HG03342 (cell line): Measurements from ENCODE around the gene PARP2.
"Not testable (repeated sequence)": the region's sequence is repeated elsewhere in the genome, so short reads cannot be mapped to it uniquely, and the experiment has no call there.

Experiments
- ATAC-seq: cut with Tn5 transposase; IDR thresholded peaks from one replicate; pipeline ENCODE4 v1.9.1; 2021; ENCODE audit warnings: mild to moderate bottlenecking, moderate library complexity; ENCODE audit not compliant: unreplicated experiment

PARP2 gene

GRCh38 chr14:20346713-20347112 lies 3.3 kb downstream of the PARP2 start:
- ATAC-seq = no peak

DNA sequence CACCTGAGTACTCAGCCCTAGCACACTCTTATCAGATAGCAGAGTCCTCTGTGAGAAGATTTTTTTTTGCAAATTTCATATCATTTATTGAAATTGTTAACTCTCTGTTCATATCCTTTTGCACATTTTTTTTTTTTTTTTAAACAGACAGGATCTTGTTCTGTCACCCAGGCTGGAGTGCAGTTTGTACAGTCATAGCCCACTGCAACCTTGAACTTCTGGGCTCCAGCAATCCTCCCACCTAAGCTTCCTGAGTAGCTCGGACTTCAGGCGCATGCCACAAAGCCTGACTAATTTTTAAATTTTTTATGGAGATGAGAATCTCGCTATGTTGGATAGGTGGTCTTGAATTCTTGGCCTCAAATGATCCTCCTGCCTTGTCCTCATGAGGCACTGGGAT lies 4.3 kb downstream of the PARP2 start:
- no peak for ATAC-seq

DNA sequence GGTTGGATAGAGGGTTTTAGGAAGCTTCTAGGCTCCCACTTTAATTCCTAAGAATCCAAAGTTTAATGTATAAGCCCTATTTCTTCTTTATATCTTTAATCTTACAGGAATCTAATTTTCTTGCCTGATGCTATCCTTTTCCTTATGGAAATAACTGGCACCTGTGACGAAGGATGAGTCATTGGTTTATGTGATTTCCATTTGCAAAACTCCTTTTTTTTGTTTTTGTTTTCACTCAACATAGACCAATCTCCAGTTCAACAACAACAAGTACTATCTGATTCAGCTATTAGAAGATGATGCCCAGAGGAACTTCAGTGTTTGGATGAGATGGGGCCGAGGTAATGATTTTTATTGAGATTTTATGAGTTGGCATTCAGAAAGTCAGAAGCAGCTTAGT lies 6.8 kb downstream of the PARP2 start:
- no peak for ATAC-seq

DNA sequence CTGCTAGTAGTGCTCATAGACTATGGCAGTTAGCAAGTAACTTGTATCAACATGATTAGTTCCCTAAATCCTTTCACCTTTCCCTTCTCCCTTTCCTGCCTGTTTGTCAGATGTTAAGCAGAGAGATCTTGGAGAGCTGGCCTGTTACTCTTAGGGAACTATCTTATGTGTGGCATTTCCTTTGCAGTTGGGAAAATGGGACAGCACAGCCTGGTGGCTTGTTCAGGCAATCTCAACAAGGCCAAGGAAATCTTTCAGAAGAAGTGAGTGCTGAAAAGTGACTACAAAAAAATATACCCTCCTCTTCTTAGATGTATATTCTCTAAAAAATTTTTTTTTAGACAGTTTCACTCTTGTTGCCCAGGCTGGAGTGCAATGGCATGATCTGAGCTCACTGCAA lies 7.4 kb downstream of the PARP2 start:
- no peak for ATAC-seq

DNA sequence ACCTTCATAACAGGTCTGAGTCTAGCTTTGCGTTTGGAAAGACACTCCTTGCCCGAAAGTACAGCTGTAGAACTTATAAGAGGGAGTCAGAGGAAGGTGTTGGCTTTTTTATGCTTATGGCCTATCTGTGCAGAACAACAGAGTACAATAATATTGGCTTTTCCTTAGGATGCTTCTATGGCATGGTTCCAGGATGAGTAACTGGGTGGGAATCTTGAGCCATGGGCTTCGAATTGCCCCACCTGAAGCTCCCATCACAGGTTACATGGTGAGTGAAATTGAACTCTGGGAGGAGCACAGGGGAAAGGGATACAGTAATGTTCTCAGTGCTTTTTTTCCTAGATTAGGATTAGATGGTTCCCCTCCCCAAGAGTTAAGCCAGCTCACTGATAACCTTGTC lies 13.0 kb downstream of the PARP2 start:
- ATAC-seq = no peak

DNA sequence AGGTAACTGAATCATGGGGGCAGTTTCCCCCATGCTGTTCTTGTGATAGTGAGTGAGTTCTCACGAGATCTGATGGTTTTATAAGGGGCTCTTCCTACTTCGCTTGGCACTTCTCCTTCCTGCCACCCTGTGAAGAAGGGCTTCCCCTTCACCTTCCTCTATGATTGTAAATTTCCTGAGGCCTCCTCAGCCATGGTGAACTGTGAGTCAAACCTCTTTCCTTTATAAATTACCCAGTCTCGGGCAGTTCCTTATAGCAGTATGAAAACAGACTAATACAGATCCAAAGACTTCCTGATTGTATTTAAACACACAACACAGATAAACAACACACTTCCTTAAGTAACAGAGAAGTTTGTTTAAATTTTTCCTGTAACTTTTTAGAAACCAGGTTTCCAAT lies 15.0 kb downstream of the PARP2 start:
- ATAC-seq = not testable (repeated sequence)

DNA sequence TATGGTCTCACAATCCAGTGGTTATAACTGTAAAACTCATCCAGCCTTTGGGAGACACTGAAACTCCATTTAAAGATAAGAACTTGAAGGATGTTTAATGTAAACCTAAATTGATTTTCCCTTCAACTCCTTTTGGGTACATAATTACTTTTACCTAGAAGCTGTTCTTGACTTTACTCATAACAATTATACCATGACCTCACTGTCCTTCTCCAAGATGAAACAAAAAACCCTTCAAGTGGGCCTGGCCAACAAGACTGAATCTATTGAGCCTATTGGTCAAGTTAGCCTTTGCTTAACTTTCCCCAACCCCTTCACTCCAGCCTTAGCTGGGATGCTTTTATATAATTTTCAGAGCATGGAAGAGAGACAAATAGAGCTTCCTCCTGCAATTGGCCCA lies 22.5 kb downstream of the PARP2 start:
- ATAC-seq = no peak

- ATAC-seq = no peak
Observed at GRCh38 chr14:20372796-20373195, 29.4 kb downstream of the PARP2 start.

DNA sequence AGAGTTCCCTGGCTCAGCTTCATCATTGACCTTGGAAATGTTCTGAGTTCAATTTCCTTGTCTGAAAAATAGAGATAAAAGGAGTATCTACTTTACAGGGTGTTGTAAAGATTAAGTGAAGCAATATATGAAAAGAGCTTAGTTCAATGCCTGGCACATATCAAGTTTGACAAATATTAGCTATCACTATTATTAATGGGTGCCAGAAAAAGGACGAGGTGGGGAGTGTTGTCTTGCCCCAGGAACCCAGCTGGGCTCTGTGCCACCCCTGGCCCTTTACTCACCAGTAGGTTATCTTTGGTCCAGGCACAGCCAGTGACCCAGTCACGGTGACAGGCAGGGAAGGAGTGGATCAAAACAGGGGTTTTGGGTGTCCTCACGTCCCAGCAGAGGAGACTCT lies 32.0 kb downstream of the PARP2 start:
- no peak for ATAC-seq

DNA sequence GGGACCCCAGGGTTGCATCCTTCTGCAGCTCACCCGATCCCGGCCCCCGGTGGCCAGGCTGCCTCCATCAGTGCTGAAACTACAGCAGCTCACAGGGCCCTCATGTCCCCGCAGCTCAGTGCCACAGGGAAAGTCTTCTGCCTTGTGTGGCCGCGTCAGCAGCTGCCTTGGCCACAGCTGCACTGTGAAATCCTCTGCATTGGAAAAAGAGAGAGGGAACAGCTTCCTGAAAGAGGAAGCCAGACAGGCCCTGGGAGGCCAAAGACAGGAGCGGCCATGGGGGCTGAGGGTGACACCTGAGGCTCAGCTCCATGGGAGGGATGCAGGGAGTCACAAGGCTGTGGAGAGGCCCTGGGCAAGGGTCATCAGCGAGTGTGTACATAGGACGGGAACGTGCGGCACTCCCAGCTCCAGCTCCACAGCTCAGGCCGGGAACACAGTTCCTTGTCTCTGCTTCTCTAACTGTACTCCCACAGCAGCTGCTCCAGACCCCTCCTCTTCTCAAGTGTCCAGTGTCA lies 32.7 kb downstream of the PARP2 start:
- ATAC-seq = no peak

DNA sequence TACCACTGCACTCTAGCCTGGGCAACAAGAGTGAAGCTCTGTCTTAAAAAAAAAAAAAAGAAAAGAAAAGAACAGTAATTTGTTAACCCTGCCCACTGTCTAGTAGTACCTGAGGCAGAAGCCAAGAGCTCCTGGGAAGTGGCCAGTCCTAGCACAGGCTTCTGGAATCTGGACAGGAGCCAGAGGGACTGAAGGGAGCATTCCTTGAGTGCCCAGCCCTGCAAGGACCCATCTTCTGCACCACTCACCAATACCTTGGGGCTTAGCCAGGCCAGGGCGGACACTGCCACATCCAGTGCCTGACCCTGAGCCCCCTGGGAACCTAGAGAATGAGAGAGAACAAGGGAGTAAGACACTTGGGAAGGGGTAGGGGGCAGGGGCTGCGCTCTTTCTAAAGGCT lies 33.7 kb downstream of the PARP2 start:
- no peak for ATAC-seq

DNA sequence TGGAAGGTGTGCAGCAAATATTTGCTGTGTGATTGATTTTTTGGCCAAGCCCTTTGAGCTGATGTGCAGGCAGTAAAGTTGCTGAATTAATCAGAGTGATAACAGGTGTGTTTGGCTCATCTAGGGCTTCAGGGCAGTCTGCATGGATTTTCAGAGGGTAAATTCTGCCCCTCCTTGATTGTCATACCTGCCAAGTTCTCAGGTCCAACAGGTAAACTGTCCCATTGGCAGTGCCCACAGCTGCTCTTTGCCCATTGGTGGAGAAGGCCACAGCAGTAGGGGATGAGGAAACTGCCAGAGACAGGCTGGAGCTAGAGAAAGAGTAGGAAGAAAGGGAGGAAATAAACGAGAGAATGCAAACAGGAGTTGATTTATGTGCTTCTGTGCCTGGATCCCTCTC lies 36.3 kb downstream of the PARP2 start:
- ATAC-seq = no peak

- no peak for ATAC-seq
Observed at GRCh38 chr14:20380681-20381080, 37.2 kb downstream of the PARP2 start.

DNA sequence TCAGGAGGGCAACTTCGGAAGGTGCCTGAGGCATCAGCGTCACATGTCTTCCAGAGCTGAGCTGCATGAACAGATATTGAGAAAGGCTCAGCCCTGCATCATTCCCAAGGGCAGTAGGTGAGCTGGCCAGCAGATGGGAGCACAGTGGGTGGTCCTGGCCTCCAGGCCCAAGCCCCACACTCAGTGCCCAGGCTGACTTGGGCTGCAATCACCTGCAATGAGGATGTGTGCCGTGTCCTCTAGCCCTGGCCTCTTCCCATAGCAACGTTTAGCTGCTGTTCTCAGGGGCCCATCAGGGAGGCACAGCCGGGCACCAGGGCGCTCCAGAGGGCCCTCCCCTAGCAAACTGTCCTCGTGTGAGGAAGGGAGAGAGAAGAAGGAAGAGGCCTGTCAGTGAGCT lies 37.9 kb downstream of the PARP2 start:
- no peak for ATAC-seq

- no peak for ATAC-seq
Observed at GRCh38 chr14:20382526-20382925, 39.1 kb downstream of the PARP2 start.

GRCh38 chr14:20383032-20383431 lies 39.6 kb downstream of the PARP2 start:
- ATAC-seq = no peak

GRCh38 chr14:20383636-20384035 lies 40.2 kb downstream of the PARP2 start:
- no peak for ATAC-seq

- ATAC-seq = no peak
Observed at GRCh38 chr14:20384321-20384720, 40.9 kb downstream of the PARP2 start.

DNA sequence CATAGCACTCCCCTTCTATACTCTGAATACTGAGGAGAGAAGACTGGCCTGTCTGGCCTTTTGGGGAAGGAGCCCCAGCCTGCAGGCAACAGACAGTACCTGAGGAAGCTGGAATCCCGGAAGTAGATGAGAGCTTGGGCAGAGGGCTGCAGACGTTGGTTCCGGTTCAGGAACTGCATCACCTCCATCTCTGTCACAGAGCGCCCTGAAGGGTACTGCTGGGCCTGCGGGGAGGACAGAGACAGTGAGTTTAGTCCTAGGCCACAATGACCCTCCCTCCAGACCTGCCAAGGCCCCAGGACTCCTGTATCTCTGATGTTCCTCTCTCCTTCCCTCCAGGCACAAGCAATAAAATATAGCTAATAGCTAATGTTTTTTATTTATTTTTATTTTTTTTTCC lies 41.5 kb downstream of the PARP2 start:
- ATAC-seq = no peak

DNA sequence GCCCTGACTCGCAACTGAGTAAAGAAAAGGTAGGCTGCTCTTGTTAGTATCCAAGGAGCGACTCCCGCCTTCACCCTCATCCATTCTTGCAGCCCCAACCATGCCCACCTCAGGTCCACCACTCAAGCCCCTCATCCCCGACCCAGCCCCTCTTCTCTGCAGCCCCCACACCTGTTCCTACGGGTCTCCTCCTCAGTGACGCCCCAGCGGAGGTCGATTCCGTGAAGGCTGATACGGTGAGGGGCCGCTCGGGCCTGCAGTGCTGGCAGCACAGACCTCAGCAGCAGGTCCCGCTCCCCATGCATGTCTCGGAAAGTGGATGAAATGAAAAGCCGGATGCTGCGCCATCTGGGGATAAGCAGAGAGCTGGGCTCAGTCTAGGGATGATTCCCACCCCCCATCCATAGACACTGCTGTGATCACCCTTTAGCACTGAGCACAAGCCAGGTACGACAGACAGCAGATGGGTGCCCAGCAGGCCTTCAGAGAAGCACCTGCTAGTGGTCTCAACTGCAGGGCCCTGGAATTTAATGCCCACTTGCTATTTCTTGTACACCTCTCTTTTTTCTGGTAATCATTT lies 42.9 kb downstream of the PARP2 start:
- no peak for ATAC-seq

- ATAC-seq = no peak
Observed at GRCh38 chr14:20387576-20387975, 44.1 kb downstream of the PARP2 start.

DNA sequence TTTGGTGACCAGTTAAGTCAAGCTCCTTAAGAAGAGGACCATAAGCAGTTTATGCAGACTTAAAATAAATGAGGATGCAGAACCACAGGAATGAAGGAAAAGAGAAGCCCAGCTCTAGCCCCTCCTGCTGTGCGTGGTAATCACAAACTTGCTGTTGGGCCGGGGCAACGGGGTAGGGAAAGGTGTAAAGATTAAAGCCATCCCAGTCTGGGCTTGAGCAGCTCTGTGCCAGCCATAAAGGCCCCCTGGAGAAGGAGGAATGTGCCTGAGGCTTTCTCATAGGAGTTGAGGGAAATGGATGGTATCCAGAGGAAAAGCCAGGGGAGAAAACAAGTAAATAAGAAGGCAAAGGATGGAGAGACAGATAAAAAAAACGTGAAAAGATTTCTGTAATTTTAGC lies 44.7 kb downstream of the PARP2 start:
- ATAC-seq = no peak

- ATAC-seq = no peak
Observed at GRCh38 chr14:20391505-20391904, 48.1 kb downstream of the PARP2 start.
